A204.1 (cell line): Measurements from ENCODE around the gene TOMT.
"Not testable (repeated sequence)": the region's sequence is repeated elsewhere in the genome, so short reads cannot be mapped to it uniquely, and the experiment has no call there.

Experiments
- FAIRE-seq: peaks from 2 replicates; lab custom pipeline; 2012; peaks lifted over from hg19 to GRCh38; lab: Jason Lieb, UNC

The TOMT gene

DNA sequence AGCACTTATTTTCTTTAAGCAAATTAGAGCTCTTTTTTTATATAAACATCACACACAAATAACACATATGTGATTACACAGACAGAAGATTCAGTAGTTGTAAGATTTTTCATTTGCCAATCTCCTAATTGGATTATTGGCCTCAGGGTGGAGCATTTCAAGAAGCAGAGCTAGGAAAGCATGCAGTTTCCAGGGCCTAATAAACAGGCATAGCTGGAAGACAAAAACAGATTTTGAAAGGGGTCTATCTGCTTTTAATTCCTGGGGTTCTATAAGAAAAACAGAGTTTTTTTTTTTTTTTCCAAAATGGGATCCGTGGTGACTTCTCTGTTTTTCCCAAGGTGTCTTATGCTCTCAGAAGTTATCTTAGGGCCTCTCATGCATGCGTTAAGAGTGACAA, 22.2 kb downstream of the TOMT start:
- no peak for FAIRE-seq

DNA sequence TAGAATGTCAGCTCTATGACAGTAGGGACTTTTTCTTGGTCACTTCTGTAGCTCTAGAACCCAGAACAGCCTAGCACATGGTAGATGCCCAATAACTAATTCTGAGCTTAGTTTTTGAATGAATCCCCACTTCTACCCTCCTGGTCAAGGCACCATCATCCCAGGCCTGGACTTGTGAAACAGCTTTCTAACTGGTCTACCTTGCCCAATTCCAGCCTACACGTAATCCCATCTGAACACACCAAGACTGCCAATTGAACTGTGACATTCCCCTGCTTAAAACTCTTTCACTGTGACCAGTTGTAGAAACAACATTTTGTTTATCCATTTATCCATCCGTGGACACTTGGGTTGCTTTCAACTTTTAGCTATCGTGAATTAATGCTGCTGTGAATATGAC, 23.7 kb downstream of the TOMT start:
- FAIRE-seq: no peak

DNA sequence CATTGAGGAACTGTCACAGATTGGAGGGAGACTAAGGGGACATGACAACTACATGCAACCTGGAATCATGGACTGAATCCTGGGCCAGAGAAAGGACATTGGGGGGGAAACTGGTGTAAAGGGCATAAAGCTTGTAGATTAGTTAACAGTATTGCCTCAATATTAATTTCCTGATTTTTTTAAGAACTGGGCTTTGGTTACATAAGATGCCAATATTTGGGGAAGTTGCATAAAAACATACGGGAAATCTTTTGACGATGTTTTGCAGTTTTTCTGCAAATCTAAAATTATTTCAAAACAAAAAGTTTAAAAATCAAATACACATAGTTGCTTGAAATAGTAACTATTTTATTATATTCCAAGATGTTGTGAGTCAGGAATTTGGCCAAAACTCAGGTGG, 26.9 kb downstream of the TOMT start:
- FAIRE-seq: no peak

DNA sequence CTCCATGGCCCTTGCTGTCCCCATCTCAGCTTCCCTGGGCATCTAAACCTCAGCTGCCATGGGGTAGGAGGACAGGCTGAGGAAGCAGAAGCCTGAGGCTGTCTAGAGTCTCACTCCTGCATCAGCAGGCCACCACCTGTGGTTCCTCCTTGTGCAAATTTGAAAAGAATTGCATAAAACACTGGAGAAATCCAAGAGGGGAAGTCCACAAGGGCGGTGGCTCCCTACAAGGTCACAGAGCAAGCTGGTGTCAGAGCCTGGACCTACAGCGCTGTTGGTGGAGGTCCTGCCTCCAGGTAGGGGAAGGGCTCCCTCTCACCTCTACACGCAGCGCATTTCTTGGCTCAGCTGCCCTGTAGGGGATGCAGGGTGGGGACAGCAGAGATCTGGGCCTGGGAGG, 29.7 kb downstream of the TOMT start, which contains the start of gene FOLR3:
FOLR3 (plus strand) TSS at position 253 of the 400 bp plus-strand sequence. CDS start 228 bp downstream, outside the sequence.
- FAIRE-seq: not testable (repeated sequence)

DNA sequence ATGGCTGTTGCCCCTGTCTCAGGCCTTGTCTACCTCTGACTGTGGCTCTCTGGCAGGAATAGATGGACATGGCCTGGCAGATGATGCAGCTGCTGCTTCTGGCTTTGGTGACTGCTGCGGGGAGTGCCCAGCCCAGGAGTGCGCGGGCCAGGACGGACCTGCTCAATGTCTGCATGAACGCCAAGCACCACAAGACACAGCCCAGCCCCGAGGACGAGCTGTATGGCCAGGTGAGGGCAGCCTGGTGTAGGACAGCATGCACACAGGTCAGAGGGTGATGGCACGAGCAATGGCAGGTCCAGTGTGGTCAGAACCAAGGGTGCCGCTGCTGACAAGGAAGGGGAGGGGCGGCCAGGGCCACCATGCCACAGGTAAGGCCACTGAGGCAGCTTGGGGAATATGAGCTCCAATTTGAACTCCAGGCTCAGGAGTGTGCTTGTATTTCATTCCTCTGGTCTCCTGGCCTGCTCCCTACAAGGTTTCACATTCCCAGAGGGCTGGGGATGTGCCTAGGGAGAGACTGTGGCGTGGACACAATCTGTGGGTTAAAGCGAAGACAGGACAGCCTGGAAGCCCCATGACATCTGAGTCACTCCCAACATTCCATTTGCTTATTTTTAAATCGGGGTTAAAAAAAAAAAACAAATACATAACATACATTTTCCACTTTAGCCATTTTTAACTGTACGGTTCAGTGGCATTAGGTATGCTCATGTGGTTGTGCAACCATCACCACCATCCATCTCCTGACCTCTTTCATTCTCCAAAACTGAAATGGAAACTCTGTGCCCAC, 30.4 kb downstream of the TOMT start:
- FAIRE-seq: no peak

DNA sequence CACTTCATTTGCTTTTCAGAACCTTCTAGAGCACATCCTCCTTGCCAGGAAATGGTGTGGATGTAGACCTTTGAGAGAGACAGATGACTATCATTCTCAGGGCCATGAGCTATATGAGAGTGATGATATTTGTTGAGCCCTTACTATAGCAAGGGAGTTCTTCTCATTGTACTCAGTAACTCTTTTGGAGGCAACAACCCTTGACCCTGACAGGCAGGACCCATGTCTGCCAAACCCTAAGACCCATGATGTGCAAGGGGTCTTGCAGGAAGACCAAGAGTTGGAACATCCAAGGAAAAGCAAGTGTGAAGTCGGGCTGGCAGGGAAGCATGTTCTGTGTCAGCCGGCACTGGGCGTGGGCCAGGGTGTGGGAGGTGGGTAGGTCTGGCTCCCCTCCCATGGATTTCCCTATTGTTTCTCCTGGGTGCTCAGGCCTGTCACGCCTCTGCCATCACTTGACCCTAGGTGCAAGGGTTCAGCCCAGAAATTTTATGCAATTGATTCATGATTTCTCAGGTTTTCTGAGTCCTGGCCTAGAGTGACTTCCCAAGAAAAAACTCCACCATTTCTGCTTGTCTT, 31.0 kb downstream of the TOMT start:
- no peak for FAIRE-seq

DNA sequence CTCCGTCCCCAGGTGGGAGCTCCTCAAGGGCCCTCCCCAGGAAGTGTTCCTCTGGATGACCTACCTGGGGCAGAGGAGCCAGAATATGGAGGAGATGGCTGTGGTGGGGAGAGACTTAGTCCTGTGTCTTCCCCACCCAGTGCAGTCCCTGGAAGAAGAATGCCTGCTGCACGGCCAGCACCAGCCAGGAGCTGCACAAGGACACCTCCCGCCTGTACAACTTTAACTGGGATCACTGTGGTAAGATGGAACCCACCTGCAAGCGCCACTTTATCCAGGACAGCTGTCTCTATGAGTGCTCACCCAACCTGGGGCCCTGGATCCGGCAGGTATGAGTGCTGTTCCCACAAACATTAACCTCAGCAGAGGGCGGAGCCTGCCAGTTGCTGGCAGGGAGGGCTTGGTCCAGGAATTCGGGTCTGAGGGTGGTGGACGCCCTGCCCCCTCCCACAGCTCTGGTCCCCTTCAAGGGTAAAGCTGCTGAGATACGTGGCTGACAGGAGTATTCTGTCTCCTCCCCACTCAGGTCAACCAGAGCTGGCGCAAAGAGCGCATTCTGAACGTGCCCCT, 33.2 kb downstream of the TOMT start:
- FAIRE-seq: no peak

DNA sequence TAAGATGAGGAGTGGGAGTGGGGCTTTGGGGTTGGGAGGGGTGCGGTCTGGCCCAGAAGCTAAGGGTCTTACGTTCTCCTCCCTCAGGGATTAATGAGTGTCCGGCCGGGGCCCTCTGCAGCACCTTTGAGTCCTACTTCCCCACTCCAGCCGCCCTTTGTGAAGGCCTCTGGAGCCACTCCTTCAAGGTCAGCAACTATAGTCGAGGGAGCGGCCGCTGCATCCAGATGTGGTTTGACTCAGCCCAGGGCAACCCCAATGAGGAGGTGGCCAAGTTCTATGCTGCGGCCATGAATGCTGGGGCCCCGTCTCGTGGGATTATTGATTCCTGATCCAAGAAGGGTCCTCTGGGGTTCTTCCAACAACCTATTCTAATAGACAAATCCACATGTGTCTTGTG, 33.8 kb downstream of the TOMT start:
- no peak for FAIRE-seq

DNA sequence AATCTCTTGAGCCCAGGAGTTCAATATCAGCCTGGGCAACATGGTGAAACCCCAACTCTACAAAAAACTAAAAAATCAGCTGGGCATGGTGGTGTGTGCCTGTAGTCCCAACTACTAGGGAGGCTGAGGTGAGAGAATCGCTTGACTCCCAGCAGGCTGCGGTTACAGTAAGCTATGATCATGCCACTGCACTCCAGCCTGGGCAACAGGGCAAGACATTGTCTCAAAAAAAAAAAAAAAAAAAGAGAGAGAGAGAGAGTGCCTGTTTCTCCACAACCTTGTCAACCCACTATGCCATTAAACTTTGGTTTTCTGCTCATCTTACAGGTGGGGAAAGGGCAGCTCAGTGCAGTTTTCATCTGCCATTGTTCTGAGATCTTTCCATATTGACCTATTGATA, 34.9 kb downstream of the TOMT start:
- no peak for FAIRE-seq

DNA sequence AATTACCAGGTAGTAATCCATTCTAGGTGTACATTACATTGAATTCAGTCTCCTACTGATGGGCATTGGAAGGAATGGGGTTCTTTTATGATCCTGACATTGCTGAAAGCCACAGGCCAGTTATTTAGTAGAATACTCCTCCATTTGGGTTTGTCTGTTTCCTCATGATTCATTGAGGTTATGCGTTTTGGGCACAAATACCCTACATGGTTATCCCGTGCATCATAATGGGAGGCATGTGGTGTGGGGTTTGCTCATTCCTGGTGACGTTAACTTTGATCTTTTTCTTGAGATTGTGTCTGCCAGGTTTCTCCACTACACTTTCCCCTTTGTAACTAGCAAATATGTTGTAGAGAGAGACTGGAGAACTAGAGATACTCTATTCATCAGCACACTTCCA, 35.3 kb downstream of the TOMT start:
- no peak for FAIRE-seq

DNA sequence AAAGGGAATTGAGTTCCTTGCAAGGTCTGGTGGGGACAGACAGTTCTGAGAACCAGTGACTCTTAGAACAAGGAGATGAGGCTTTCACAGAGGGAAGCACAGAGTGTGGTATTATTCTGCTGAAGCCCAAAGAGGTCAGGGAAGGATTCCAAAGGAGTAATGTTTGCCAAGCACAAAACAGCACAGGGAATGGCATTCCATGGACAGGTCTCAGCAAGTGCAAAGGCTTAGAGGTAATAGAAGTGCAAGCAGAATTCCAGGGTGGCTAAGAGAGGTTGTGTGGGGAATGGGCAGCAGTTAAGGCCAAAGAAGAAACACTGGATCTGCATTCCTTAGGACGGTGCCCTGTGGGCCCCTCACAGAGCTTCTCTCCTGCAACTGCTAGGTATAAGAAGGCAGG, 36.4 kb downstream of the TOMT start:
- FAIRE-seq: not testable (repeated sequence)

DNA sequence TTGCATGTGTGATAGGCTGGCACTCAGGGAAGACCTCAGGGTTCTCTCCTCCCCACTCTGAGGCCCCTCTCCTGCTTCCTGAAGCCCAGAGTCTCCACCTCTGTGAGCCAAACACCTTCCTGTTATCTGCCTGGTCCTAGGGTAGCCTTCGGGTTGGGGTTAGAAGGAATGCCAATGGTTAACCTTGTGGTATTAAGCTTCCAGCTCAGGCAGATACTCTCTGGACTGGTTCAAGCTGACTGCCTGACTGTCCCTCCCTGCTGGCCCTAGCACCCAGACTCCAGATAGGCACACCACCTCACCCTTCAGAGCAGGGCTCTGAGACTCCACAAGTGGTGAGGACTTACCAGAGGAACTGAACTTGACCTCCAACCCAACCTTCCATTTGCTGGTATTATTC, 36.8 kb downstream of the TOMT start:
- FAIRE-seq: not testable (repeated sequence)

DNA sequence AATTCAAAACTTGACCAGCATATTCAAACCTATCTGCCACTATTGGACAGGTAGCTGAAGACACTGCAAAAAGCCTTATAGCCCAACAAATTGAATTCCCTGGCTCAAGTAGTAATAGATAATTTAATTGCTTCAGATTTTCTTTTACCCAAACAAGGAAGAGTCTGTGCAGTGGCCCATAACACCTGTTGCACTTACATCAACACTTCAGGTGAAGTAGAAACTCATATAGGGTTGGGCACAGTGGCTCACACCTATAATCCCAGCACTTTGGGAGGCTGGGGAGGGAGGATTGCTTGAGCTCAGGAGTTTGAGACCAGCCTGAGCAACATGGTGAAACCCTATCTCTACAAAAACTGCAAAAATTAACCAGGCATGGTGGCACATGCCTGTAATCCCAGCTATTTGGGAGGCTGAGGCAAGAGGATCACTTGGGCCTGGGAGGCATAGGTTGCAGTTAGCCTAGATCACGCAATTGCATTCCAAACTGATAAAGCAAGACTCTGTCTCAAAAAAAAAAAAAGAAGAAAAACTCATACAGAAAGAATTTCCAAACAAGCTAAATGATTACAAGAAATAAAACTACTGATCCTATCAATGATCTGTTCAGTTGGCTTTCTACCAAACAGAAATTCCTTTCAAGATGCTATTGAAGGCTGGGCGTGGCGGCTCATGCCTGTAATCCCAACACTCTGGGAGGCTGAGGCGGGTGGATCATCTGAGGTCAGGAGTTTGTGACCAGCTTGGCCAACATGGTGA, 39.3 kb downstream of the TOMT start:
- FAIRE-seq: no peak

DNA sequence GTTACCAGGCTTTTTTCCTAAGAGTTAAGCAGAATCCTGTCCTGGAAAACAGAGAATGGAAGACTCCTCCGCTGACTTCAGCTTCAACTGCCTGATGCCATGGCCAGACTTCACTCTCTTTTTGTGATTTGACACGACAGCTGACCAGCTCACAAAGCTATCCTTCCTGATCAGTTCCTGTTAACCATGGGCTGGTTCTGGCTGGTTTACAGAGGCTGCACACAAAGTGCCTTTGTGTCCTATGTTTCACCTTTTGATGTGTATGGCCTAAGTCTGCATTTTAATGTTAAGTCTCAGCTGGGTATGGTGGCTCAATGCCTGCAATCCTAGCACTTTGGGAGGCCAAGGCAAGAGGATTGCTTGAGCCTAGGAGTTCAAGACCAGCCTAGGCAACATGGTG, 40.9 kb downstream of the TOMT start:
- no peak for FAIRE-seq

DNA sequence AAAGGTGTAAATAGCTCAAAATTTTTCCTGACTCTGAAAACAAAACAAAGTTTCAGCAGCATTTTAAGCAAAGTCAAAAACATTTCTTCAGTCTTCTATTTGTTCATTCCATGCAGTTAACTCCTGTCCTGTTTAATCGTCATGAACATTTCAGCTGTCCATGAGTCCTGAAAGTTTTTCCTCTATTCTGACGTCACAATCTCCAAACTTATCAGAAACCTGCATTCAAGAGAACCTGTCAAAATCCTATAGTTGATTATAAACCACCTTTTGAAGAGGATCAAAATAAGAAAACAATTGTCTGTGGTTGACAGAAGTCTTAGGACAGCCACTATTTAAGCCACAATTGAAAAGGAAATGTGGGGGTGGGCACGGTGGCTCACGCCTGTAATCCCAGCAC, 45.2 kb downstream of the TOMT start:
- no peak for FAIRE-seq

DNA sequence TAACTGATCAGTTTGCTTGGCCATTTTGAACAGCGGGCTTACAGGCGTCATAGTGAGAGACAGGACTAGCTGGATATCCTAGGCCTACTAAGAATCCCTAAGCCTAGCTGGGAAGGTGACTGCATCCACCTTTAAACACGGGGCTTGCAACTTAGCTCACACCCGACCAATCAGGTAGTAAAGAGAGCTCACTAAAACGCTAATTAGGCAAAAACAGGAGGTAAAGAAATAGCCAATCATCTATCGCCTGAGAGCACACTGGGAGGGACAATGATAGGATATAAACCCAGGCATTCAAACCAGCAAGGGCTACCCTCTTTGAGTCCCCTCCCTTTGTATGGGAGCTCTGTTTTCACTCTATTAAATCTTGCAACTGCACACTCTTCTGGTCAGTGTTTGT, 48.1 kb downstream of the TOMT start:
- FAIRE-seq: not testable (repeated sequence)

DNA sequence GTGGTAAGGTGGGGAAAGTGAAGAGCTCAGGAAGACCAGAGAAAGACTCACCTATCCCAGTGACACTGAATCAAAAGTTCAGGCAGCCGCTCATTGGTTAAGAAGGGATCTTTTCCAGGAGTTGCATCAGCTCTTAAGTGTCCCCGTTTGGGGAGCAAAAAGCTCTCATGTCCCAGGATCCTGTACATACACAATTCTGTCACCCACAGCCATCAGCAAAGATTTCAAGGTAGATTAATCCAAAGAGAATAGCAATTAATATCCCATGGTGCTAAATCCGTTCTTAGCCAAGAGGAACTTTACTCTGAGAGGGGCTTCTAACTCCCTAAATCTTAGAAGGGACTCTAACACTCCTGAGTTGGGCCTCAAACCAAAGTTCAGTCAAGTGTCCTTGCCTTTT, 49.1 kb downstream of the TOMT start:
- FAIRE-seq: no peak

DNA sequence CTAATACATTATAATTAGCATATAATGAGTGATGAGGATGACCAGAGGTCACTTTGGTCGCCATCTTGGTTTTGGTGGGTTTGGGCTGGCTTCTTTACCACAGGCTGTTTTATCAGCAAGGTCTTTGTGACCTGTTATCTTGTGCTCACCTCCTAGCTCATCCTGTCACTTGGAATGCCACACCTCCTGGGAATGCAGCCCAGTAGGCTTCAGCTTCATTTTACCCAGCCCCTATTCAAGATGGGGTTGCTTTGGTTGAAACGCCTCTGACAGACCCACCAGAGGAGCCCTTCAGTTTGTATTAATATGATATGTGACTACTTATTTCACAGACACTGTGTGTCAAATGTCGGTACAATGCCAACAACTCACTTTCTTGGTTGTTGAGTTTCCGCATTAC, 50.0 kb downstream of the TOMT start:
- no peak for FAIRE-seq

DNA sequence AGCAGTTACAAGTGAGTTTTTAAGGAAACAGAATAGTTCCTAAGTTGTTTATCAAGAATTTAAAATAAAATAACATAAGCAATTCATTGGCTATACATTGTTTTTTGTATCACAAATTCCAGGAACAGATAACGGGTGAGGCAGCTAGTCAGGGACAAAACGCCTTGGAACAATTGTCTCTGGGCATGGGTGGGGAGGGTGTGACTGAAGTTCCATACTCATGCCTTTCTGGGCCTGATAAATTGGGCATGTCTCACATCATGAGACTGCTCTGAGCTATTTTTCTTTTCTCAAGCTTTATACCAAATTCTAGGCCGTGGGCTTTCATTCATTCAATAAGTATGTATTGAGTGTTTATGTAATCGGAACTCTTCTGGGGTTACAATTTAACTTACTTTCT, 51.4 kb downstream of the TOMT start:
- no peak for FAIRE-seq
